CD1c-positive myeloid dendritic cell (primary cell): Measurements from ENCODE around the gene PIP5K1C.
"Not testable (repeated sequence)": the region's sequence is repeated elsewhere in the genome, so short reads cannot be mapped to it uniquely, and the experiment has no call there.

ENCODE experiments used
- DNase-seq: peaks from one replicate; pipeline ENCODE4 v3.0.0-alpha.2; 2016; ENCODE audit errors: extremely low spot score

PIP5K1C gene

GRCh38 chr19:3661284-3662238, 38.7 kb downstream of the PIP5K1C start:
- no peak for DNase-seq

- DNase-seq, result no peak
Observed at GRCh38 chr19:3660493-3661219, 39.6 kb downstream of the PIP5K1C start.

DNA sequence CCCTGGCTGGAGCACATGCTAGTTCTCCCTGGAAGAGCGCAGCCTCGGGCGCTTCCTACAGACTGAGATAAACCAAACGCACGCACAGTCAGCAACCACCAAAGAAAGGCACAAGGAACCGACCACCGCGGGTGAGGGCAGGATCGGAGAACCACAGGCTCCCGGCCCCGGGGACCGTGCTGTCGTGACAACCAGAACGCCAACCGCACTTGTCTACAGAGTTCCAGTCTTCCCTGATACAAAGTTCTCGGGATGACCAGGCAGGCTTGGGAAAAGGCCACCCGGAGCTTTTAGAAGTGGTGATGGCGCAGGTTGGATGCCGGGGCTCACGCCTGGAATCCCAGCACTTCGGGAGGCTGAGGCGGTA, 40.5 kb downstream of the PIP5K1C start:
- no peak for DNase-seq

- no peak for DNase-seq
Observed at GRCh38 chr19:3658870-3659745, 41.2 kb downstream of the PIP5K1C start.

DNA sequence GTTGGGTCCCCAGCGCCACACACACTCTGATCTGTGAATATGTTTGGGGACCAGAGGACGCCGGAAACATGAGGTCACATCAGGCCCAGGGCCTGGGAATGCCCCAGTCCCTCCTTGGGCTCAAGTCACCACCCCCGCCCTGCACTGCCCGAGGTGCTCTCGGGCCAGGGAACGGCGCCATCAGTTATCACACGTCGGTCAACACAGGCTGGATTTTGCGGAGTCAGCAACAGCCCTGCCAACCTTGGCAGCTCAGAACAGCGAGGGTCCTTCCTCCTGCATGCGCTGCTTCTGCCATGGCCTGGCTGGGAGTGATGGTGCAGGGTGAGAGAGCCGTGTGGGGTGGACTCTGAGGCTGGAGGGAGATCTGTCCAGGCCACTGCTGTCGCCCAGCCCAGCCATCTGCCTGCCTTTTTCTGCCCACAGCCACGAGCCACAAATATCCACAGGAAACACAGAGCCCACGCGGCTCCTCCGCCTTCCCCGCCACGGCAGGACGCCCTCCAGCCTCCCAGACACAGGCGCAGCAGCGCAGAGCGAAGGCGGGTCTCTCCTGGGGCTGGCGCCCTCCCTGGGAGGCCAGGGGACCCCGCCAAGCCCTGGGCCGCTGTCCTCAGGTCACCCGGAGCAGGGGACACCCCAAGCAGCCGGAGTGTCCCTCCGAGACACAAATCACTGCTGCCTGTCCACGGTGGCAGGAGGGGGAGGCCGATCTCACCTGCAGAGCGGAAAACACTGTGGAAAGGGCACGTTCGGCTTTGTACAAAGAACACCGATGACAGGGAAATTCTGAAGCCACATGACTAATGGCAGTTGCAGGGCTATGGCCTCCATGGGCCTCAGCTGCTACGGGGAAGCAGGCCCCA, 42.0 kb downstream of the PIP5K1C start:
- no peak for DNase-seq

GRCh38 chr19:3657395-3657769, 42.9 kb downstream of the PIP5K1C start:
- no peak for DNase-seq

- DNase-seq, result no peak
Observed at GRCh38 chr19:3656747-3657394, 43.4 kb downstream of the PIP5K1C start.

DNA sequence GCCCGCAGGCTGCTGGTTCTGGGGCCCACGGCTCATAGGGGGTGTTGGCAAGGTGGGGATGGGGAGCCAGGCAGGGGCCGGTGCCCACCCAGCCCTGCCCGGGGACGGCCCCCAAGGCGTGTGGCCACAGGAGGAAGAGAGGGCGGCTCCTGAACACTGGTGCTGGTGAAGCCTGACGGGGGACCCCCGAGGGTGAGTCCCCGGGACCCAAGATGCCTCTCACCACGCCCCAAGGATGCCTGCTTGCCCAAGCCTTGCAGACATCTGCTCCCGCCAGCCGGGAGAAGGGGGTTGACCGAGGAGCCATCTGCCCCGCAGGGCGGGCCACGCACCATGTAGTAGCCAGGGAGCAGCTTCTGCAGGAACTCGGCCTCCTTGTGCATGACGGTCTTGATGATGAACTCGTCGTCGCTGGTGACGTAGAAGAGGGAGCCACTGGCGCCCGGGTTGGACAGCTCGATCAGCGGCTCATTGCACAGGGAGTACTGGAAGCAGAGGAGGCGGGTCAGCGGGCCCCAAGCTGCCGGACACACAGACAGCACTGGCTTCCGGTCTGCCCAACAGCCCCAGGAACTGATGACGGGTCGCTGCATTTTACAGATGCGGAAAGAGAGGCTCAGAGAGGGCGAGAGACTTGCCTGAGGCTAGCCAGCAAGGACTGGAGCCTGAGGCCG, 44.1 kb downstream of the PIP5K1C start:
- no peak for DNase-seq

- no peak for DNase-seq
Observed at GRCh38 chr19:3655402-3656072, 44.7 kb downstream of the PIP5K1C start.

DNA sequence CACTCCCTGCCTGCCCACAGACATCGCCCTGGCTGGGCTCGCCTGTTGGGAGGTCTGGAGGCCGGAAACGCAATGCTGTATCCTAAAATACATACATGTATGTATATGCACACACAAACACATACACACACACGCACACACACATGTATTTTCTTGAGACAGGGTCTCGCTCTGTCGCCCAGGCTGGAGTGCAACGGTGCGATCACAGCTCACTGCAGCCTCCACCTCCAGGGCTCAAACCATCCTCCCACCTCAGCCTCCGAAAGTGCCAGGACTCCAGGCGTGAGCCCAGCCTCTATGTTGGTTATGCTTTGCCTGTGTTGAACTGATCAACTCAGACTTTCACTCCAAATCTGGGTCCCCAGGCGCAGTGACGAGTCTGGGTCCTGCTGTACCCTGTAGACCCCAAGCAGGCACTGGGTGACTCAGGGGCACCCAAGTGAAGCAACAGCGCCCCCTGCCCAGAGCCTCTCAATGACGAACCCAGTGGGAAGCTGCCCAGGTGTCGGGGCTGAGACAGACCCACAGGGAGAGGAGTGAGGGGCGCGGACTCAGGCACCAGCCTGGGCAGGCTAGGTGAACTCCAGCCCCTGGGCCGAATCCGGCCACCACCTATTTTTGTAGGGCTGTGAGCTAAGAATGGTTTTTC, 46.3 kb downstream of the PIP5K1C start:
- no peak for DNase-seq

DNA sequence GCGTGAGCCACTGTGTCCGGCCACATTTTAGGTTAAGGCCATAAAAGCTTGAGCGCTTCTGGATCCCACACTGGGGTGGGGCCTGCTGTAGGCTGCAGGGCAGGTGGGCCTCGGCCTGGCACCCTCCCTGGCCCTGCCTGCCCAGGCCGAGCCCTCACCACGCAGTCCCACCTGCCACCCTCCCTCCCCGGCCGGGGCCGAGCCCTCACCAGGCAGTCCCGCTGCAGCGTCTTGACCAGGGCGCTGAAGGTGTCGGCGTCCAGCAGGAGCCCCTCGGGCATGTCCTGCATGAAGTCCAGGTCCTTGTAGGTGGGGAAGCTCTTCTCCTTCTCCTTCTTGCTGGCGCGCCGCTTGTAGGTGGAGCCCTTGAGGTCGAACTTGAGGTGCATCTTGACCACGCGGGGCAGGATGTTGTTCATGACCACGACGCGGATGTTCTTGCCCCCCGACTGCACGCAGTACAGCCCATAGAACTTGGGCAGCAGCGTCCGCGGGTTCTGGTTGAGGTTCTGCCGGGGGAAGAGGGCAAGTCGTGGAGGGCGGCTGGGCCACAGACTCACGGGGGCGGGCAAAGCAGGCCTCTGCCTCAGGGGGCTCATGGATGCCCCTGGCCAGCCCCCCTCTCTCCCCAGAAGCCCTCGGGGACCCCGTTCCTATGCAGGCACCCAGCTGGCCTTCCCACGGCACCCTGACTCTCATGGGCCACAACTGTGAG, 47.0 kb downstream of the PIP5K1C start:
- no peak for DNase-seq

- no peak for DNase-seq
Observed at GRCh38 chr19:3652422-3652821, 47.8 kb downstream of the PIP5K1C start.

DNA sequence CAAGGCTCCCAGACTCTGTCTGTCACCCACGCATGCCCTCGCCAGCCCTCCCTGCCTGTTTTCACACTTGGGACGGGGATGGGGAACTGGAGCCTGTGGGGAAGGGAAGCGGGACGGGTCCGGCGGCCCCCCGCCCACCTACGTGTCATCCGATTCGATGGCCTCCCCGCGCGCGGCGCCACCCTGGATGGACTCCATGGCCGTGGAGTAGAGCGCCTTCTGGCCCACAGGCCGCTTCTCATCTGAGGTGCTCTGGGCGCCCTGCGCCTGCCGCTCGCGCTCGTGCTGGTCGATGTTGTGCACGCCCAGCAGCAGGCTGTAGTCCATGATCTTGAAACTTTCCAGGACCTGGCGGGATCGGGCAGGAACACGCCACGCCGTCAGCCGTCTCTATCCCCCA, 48.6 kb downstream of the PIP5K1C start:
- DNase-seq, result no peak

- DNase-seq, result no peak
Observed at GRCh38 chr19:3649888-3650287, 50.4 kb downstream of the PIP5K1C start.

DNA sequence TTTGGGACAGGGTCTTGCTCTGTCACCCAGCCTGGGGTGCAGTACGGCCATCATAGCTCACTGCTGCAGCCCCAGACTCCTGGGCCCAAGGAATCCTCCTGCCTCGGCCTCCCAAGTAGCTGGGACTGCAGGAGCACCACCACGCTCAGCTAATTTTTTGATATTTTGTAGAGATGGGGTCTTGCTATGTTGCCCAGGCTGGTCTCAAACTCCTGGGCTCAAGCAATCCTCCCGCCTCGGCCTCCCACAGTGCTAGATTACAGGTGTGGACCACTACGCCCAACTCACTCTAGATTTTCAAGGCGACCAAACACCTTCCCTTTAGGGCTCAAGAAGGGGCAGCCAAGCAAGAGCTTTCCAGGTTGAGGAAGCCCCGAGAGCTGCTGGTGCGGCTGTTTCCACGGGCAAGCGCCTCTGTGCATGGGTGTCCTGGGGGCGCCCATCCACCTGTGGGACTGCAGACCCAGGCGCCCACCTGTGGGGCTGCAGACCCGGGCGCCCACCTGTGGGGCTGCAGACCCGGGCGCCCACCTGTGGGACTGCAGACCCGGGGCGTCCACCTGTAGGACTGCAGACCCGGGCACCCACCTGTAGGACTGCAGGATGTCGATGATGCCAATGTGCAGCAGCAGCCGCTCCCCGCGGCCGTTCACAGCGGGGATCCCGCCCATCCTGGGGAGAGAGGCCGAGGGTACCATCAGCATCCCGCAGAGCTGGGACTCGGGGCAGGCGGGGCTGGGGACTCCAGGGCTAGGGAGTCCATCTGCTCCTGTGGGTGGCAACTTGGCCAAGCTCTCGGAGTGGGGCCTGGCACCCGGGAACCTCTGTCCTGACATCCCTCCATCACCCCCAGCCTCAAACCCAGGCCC, 52.0 kb downstream of the PIP5K1C start:
- DNase-seq, result no peak

DNA sequence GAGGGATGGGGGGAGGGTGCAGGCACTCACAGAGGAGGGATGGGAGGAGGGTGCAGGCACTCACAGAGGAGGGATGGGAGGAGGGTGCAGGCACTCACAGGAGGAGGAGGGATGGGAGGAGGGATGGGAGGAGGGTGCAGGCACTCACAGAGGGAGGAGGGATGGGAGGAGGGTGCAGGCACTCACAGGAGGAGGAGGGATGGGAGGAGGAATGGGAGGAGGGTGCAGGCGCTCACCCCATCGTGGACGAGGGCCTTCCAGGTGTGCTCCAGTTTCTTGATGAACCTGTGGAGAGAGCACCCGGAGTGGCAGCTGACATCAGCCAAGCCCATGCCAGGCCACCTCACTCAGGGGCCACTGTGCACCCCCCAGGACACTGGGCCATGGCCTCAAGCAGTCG, 53.2 kb downstream of the PIP5K1C start:
- DNase-seq, result not testable (repeated sequence)

GRCh38 chr19:3646336-3647092, 53.8 kb downstream of the PIP5K1C start:
- DNase-seq, result no peak
